ENCODE data around the gene IL1RAPL1.

IL1RAPL1 gene

DNA sequence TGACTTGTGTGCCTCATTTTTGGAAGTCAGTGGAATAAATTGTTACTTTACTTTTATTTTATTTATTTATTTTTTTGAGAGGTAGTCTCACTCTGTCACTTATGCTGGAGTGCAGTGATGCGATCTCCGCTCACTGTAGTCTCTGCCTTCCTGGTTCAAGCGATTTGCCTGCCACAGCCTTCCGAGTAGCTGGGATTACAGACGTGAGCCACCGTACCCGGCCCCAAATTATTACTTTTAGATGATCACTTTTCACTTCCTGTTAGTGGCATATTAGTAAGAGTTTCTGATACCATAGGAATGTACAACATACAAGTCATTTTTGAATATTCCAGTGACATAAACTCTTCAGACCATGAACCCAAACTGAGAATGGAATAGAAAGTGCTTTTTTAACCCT is 1017.1 kb downstream of the IL1RAPL1 start:
- H3K9ac ChIP-seq (ENCODE audit: low read depth, low read length), result no peak overlapping the region

DNA sequence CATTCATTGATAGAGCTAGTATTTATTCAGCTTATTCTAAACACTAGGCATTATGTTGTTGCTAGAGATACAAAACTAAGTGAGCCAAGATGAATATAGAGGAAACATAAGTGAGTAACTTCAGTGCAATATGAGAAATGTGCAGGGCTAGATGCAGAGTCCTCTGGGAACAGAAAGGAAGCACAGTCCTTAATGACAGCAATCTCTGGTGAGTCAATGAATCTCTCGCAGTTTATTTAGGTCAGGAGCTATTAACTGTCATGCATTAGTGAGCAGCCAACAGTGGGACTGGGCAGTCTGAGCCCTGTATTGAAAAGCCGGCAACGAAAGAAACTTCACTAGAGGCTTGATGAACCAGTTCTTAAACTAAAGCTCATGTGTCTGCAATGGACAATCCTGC is 1030.0 kb downstream of the IL1RAPL1 start:
- Histone ChIP-seq H3K9me3 (replicated peaks; ENCODE audit: low read length) (no peaks in the 10 kb centered on the region), H3K4me3 (ENCODE audit: low read length) (no peak overlapping the region), H3K27me3 (ENCODE audit: control insufficient read depth, insufficient read depth, low read length) (no peaks in the 10 kb centered on the region), H3K4me1 (ENCODE audit: control insufficient read depth, insufficient read depth, low read length) (no peaks in the 10 kb centered on the region), H3K9ac (ENCODE audit: low read depth, low read length) (no peak overlapping the region), H3K36me3 (ENCODE audit: insufficient read depth, low read length) (no peaks in the 10 kb centered on the region), H3K4me2 (ENCODE audit: low read length) (no peak overlapping the region)

More for the DNA sequence above, 1017.1 kb downstream of the IL1RAPL1 start:
- no peak overlapping the region for H3K4me2 ChIP-seq (ENCODE audit: low read length)
- no peaks in the 10 kb centered on the region for H3K4me1 ChIP-seq (ENCODE audit: control insufficient read depth, insufficient read depth, low read length)
- H3K36me3 ChIP-seq (ENCODE audit: insufficient read depth, low read length), result no peaks in the 10 kb centered on the region
- H3K4me3 ChIP-seq (ENCODE audit: low read length), result no peak overlapping the region
- no peaks in the 10 kb centered on the region for H3K9me3 ChIP-seq (replicated peaks; ENCODE audit: low read length)
- H3K27me3 ChIP-seq (ENCODE audit: control insufficient read depth, insufficient read depth, low read length), result no peaks in the 10 kb centered on the region

DNA sequence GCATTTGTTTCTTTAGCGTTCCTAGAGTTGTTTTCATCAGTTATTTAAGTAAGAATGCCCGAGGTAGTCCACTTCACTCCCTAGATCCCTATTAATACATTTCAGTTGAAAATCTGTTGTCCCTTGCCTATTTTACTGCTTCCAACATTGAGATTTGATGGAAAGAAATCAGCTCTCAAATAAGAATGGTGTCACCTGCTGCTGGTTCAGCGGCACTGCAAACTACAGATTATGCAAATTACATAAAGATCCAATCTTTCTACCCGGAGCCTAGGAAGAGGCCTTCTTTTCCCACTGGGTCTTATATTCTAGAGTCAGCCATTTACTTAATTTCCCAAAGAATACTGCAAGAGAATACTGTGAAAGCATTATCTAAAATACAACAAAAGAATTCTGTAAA is 1030.5 kb downstream of the IL1RAPL1 start:
- Histone ChIP-seq H3K4me2 (ENCODE audit: low read length) (no peak overlapping the region), H3K9me3 (replicated peaks; ENCODE audit: low read length) (no peaks in the 10 kb centered on the region), H3K9ac (ENCODE audit: low read depth, low read length) (no peak overlapping the region), H3K4me1 (ENCODE audit: control insufficient read depth, insufficient read depth, low read length) (no peaks in the 10 kb centered on the region), H3K27me3 (ENCODE audit: control insufficient read depth, insufficient read depth, low read length) (no peaks in the 10 kb centered on the region), H3K4me3 (ENCODE audit: low read length) (no peak overlapping the region), H3K36me3 (ENCODE audit: insufficient read depth, low read length) (no peaks in the 10 kb centered on the region)

DNA sequence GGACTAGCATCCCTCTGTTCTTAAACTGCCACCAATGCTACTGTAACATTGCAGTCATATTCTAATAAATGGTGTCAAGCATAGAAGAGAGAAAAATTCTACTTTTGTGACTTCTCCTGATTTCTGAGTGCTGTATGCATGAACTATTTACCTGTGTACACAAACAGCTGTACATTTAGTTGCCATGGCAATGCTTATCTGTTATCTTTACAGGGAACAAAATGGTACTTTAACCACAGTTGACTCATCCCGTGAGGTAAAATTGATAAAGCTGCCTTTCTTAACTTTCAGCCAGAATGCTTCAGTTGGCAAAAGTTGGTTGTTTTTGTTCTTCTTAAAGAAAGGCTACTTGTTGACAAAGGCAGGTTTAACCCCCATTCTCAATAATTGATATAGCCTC is 1040.6 kb downstream of the IL1RAPL1 start:
- H3K4me1 ChIP-seq (ENCODE audit: control insufficient read depth, insufficient read depth, low read length), result no peaks in the 10 kb centered on the region
- no peaks in the 10 kb centered on the region for H3K9me3 ChIP-seq (replicated peaks; ENCODE audit: low read length)
- no peak overlapping the region for H3K9ac ChIP-seq (ENCODE audit: low read depth, low read length)
- no peaks in the 10 kb centered on the region for H3K36me3 ChIP-seq (ENCODE audit: insufficient read depth, low read length)
- H3K4me3 ChIP-seq (ENCODE audit: low read length), result no peak overlapping the region
- no peak overlapping the region for H3K4me2 ChIP-seq (ENCODE audit: low read length)
- no peaks in the 10 kb centered on the region for H3K27me3 ChIP-seq (ENCODE audit: control insufficient read depth, insufficient read depth, low read length)

DNA sequence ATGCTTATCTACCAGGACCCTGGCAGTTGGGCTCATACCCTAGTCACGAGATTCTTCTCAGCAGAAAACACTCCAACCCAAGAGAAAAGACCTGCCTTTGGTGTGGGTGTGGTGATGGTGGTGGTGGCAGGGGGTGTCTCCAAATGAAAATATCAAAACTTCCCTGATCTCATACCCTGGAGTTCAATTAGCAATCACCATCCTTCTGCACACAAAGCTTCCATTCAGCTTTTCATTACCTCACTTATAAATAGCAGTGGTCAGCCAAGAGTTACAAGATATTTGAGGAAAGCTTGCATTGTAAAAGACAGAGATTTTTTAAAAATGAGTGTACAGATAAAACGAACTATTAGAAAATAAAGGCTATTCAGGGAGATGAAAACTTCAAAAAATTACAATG is 1047.3 kb downstream of the IL1RAPL1 start:
- Histone ChIP-seq H3K9ac (ENCODE audit: low read depth, low read length) (no peak overlapping the region), H3K4me1 (ENCODE audit: control insufficient read depth, insufficient read depth, low read length) (no peaks in the 10 kb centered on the region), H3K4me2 (ENCODE audit: low read length) (no peak overlapping the region), H3K27me3 (ENCODE audit: control insufficient read depth, insufficient read depth, low read length) (no peaks in the 10 kb centered on the region), H3K36me3 (ENCODE audit: insufficient read depth, low read length) (no peaks in the 10 kb centered on the region), H3K9me3 (replicated peaks; ENCODE audit: low read length) (no peaks in the 10 kb centered on the region), H3K4me3 (ENCODE audit: low read length) (no peak overlapping the region)

GRCh38 chrX:29636331-29636730 is 1049.1 kb downstream of the IL1RAPL1 start:
- H3K4me3 ChIP-seq (ENCODE audit: low read length), result no peak overlapping the region
- H3K9ac ChIP-seq (ENCODE audit: low read depth, low read length), result no peak overlapping the region
- no peaks in the 10 kb centered on the region for H3K4me1 ChIP-seq (ENCODE audit: control insufficient read depth, insufficient read depth, low read length)
- H3K4me2 ChIP-seq (ENCODE audit: low read length), result no peak overlapping the region
- H3K27me3 ChIP-seq (ENCODE audit: control insufficient read depth, insufficient read depth, low read length), result no peaks in the 10 kb centered on the region
- H3K9me3 ChIP-seq (replicated peaks; ENCODE audit: low read length), result no peaks in the 10 kb centered on the region
- no peaks in the 10 kb centered on the region for H3K36me3 ChIP-seq (ENCODE audit: insufficient read depth, low read length)

- no peaks in the 10 kb centered on the region for H3K27me3 ChIP-seq (ENCODE audit: control insufficient read depth, insufficient read depth, low read length)
- no peak overlapping the region for H3K4me3 ChIP-seq (ENCODE audit: low read length)
- H3K36me3 ChIP-seq (ENCODE audit: insufficient read depth, low read length), result no peaks in the 10 kb centered on the region
- H3K9ac ChIP-seq (ENCODE audit: low read depth, low read length), result no peak overlapping the region
- H3K4me2 ChIP-seq (ENCODE audit: low read length), result no peak overlapping the region
- H3K9me3 ChIP-seq (replicated peaks; ENCODE audit: low read length), result no peaks in the 10 kb centered on the region
- no peaks in the 10 kb centered on the region for H3K4me1 ChIP-seq (ENCODE audit: control insufficient read depth, insufficient read depth, low read length)
Measured at GRCh38 chrX:29640106-29640505, 1052.9 kb downstream of the IL1RAPL1 start.

DNA sequence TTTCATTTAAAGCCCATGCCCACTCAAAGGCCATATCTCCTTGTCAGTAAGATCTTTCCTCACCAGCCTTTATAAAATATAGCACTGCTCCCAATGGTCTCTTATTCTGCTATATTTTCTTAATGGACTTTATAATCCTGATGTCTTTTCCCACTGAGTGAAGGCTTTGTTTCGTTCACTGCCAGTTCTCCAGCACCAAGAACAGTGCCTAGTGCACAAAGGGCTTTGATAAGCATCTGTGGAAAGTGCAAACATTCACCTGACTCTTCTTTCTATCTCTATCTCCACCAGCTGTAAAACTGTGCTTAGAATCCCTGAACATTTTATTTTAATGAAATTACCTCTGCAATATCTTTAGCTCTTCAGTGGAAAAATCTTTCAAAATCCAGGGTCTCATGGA is 1054.2 kb downstream of the IL1RAPL1 start:
- Histone ChIP-seq H3K27me3 (ENCODE audit: control insufficient read depth, insufficient read depth, low read length) (no peaks in the 10 kb centered on the region), H3K36me3 (ENCODE audit: insufficient read depth, low read length) (no peaks in the 10 kb centered on the region), H3K4me2 (ENCODE audit: low read length) (no peak overlapping the region), H3K9ac (ENCODE audit: low read depth, low read length) (no peak overlapping the region), H3K4me1 (ENCODE audit: control insufficient read depth, insufficient read depth, low read length) (no peaks in the 10 kb centered on the region), H3K9me3 (replicated peaks; ENCODE audit: low read length) (no peaks in the 10 kb centered on the region), H3K4me3 (ENCODE audit: low read length) (no peak overlapping the region)

- Histone ChIP-seq H3K4me1 (ENCODE audit: control insufficient read depth, insufficient read depth, low read length) (no peaks in the 10 kb centered on the region), H3K9ac (ENCODE audit: low read depth, low read length) (no peak overlapping the region), H3K4me2 (ENCODE audit: low read length) (no peak overlapping the region), H3K36me3 (ENCODE audit: insufficient read depth, low read length) (no peaks in the 10 kb centered on the region), H3K27me3 (ENCODE audit: control insufficient read depth, insufficient read depth, low read length) (no peaks in the 10 kb centered on the region), H3K9me3 (replicated peaks; ENCODE audit: low read length) (no peaks in the 10 kb centered on the region), H3K4me3 (ENCODE audit: low read length) (no peak overlapping the region)
Measured at GRCh38 chrX:29643181-29643580, 1055.9 kb downstream of the IL1RAPL1 start.

GRCh38 chrX:29648161-29648560 is 1060.9 kb downstream of the IL1RAPL1 start:
- H3K4me2 ChIP-seq (ENCODE audit: low read length), result no peak overlapping the region
- H3K9me3 ChIP-seq (replicated peaks; ENCODE audit: low read length), result no peaks in the 10 kb centered on the region
- no peak overlapping the region for H3K4me3 ChIP-seq (ENCODE audit: low read length)
- H3K27me3 ChIP-seq (ENCODE audit: control insufficient read depth, insufficient read depth, low read length), result no peaks in the 10 kb centered on the region
- H3K36me3 ChIP-seq (ENCODE audit: insufficient read depth, low read length), result no peaks in the 10 kb centered on the region
- H3K4me1 ChIP-seq (ENCODE audit: control insufficient read depth, insufficient read depth, low read length), result peaks cover 4% of the 10 kb centered on the region
- H3K9ac ChIP-seq (ENCODE audit: low read depth, low read length), result no peak overlapping the region

GRCh38 chrX:29652484-29652883 is 1065.2 kb downstream of the IL1RAPL1 start:
- no peak overlapping the region for H3K4me2 ChIP-seq (ENCODE audit: low read length)
- peaks cover 4% of the 10 kb centered on the region for H3K4me1 ChIP-seq (ENCODE audit: control insufficient read depth, insufficient read depth, low read length)
- H3K27me3 ChIP-seq (ENCODE audit: control insufficient read depth, insufficient read depth, low read length), result no peaks in the 10 kb centered on the region
- H3K4me3 ChIP-seq (ENCODE audit: low read length), result no peak overlapping the region
- no peaks in the 10 kb centered on the region for H3K9me3 ChIP-seq (replicated peaks; ENCODE audit: low read length)
- no peaks in the 10 kb centered on the region for H3K36me3 ChIP-seq (ENCODE audit: insufficient read depth, low read length)
- no peak overlapping the region for H3K9ac ChIP-seq (ENCODE audit: low read depth, low read length)

DNA sequence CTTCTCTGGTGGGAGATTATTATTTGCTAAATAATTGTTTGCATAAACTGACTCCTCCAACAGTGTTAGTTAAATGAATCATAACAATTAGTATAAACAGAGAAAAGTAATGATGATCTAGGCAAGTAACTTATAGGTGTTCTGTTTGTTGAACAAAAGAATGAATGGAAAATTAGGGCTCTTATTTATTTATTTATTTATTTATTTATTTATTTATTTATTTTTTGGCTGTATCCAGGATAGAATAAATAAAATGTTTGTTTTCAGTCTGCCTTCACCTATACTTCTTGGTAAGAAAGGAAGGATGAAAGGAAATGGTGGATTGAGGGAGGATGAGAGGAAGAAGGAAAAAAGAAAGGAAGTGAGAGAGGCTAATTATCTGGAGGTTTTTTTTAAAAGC is 1066.5 kb downstream of the IL1RAPL1 start:
- H3K4me2 ChIP-seq (ENCODE audit: low read length), result no peak overlapping the region
- no peak overlapping the region for H3K9ac ChIP-seq (ENCODE audit: low read depth, low read length)
- no peaks in the 10 kb centered on the region for H3K9me3 ChIP-seq (replicated peaks; ENCODE audit: low read length)
- no peaks in the 10 kb centered on the region for H3K36me3 ChIP-seq (ENCODE audit: insufficient read depth, low read length)
- H3K27me3 ChIP-seq (ENCODE audit: control insufficient read depth, insufficient read depth, low read length), result no peaks in the 10 kb centered on the region
- H3K4me1 ChIP-seq (ENCODE audit: control insufficient read depth, insufficient read depth, low read length), result peaks cover 4% of the 10 kb centered on the region
- no peak overlapping the region for H3K4me3 ChIP-seq (ENCODE audit: low read length)
